ENCODE measurements around the gene LCOR. TPM values are rescaled to one million over a fixed set of nuclear protein-coding genes. Genes with fewer than 3 reads are reported as not detected.
A peak's percentile ranks its signal among the peaks of the same experiment; 100 is the strongest.

LCOR gene
- total RNA-seq, 1 experiment from 2014 or later = 42.1 TPM

- Histone ChIP-seq H3K4ac (ENCODE audit: low read depth, low read length) (no peak overlapping the region), H3K56ac (ENCODE audit: insufficient read length, low read depth, low read length) (no peak overlapping the region), H3T11ph (ENCODE audit: low read length) (no peak overlapping the region), H3K23ac (ENCODE audit: insufficient read length, low read depth, low read length) (no peak overlapping the region), H3K27ac (ENCODE audit: insufficient read length, low read depth, low read length) (no peak overlapping the region), H2AFZ (ENCODE audit: low read length) (no peak overlapping the region), H3K4me2 (ENCODE audit: insufficient read depth, insufficient read length, low read length) (no peak overlapping the region), H3K79me1 (ENCODE audit: insufficient read depth, low read depth, low read length, poor library complexity, severe bottlenecking) (peaks cover 3% of the 10 kb centered on the region), H3K14ac (ENCODE audit: insufficient read depth, low read length) (no peak overlapping the region), H4K5ac (ENCODE audit: insufficient read length, low read depth, low read length) (no peak overlapping the region), H2AK5ac (ENCODE audit: insufficient read length, low read length) (no peak overlapping the region), H3K4me1 (ENCODE audit: insufficient read depth, low read length) (no peaks in the 10 kb centered on the region), H2BK5ac (ENCODE audit: insufficient read length, low read length) (no peak overlapping the region), H4K91ac (ENCODE audit: insufficient read length, low read depth, low read length) (no peak overlapping the region), H2BK20ac (ENCODE audit: low read depth, low read length, poor library complexity, severe bottlenecking) (no peak overlapping the region), H3K23me2 (ENCODE audit: insufficient read length, low read depth, low read length, poor library complexity, severe bottlenecking) (no peaks in the 10 kb centered on the region), H3K18ac (ENCODE audit: insufficient read length, low read depth, low read length) (no peak overlapping the region), H3K27me3 (ENCODE audit: insufficient read depth, low read length) (no peaks in the 10 kb centered on the region), H2BK12ac (ENCODE audit: insufficient read length, low read depth, low read length) (no peak overlapping the region), H3K9me3 (ENCODE audit: control insufficient read depth, low read depth, low read length) (no peaks in the 10 kb centered on the region), H2BK120ac (ENCODE audit: low read depth, low read length, poor library complexity, severe bottlenecking) (no peak overlapping the region), H4K8ac (replicated peaks; ENCODE audit: insufficient read length, low read depth, low read length) (no peak overlapping the region), H3K9ac (ENCODE audit: extremely low read depth, insufficient read length, low read length) (no peak overlapping the region), H4K20me1 (ENCODE audit: control insufficient read depth, insufficient read depth, insufficient read length) (no peaks in the 10 kb centered on the region), H2BK15ac (ENCODE audit: low read depth, low read length) (no peak overlapping the region), H3K79me2 (ENCODE audit: insufficient read depth, low read length) (peaks cover 6% of the 10 kb centered on the region; the same call in 1 of the 2 replicates)
- no CpG with 5 or more reads among the region's 2 CpGs for WGBS (ENCODE audit: extremely low coverage, insufficient read length, low lambda C conversion rate)
- TF ChIP-seq CTCF (conservative IDR thresholded peaks at IDR 0.05) = no peak
- Mint-ChIP-seq H3K27me3 (ENCODE audit: low read depth) (no peaks in the 10 kb centered on the region), H3K4me1 (peaks cover 20 to 34% of the 10 kb centered on the region in 2 experiments), H3K9me3 (no peaks in the 10 kb centered on the region), H3K27ac (peak overlapping the region in 1 of 3 experiments; percentile 36; a peak in 1 of 7 replicates), H3K36me3 (ENCODE audit: insufficient read depth in 1 of 3, low read depth in 3 of 3) (peaks cover 2 to 29% (median 21%) of the 10 kb centered on the region in 3 experiments; a peak in 6 of 7 replicates), H3K4me3 (no peak overlapping the region)
- no peak for DNase-seq
Observed at GRCh38 chr10:96858706-96859050, 26.6 kb downstream of the LCOR start.

Measured in H9 (cell line).